PFSK-1 (cell line): Measurements from ENCODE around the gene ERBB3.

ENCODE experiments used
- FOXP2 ChIP-seq: optimal IDR thresholded peaks from 2 replicates; pipeline ENCODE3; 2011; ENCODE audit warnings: borderline replicate concordance, control low read depth, inconsistent platforms; ENCODE audit not compliant: insufficient read depth; ENCODE audit errors: extremely low read length, extremely low read depth
- POLR2AphosphoS5 ChIP-seq: IDR thresholded peaks from 2 replicates; pipeline ENCODE4 v1.6.1; 2012; ENCODE audit warnings: low read depth, mild to moderate bottlenecking, control low read depth, low read length, moderate library complexity
- SIN3A ChIP-seq: IDR thresholded peaks from 2 replicates; pipeline ENCODE4 v1.6.1; 2012; ENCODE audit warnings: mild to moderate bottlenecking, low read length, moderate library complexity, borderline replicate concordance; ENCODE audit not compliant: insufficient read depth
- TAF1 ChIP-seq: IDR thresholded peaks from 2 replicates; pipeline ENCODE4 v1.6.1; 2012; ENCODE audit warnings: low read length, control low read depth, borderline replicate concordance; ENCODE audit not compliant: insufficient read depth
- TF ChIP-seq, protein P1 (sequence below), 2 experiments: IDR thresholded peaks; 2 replicates each; pipeline versions ENCODE4 v1.6.1 to v1.8.0; 2011 to 2012; ENCODE audit warnings: low read depth in 2 of 2, low read length in 2 of 2, control low read depth in 1 of 2, inconsistent platforms in 1 of 2, mild to moderate bottlenecking in 1 of 2, moderate library complexity in 1 of 2; ENCODE audit not compliant: insufficient read depth in 1 of 2

The ERBB3 gene

DNA sequence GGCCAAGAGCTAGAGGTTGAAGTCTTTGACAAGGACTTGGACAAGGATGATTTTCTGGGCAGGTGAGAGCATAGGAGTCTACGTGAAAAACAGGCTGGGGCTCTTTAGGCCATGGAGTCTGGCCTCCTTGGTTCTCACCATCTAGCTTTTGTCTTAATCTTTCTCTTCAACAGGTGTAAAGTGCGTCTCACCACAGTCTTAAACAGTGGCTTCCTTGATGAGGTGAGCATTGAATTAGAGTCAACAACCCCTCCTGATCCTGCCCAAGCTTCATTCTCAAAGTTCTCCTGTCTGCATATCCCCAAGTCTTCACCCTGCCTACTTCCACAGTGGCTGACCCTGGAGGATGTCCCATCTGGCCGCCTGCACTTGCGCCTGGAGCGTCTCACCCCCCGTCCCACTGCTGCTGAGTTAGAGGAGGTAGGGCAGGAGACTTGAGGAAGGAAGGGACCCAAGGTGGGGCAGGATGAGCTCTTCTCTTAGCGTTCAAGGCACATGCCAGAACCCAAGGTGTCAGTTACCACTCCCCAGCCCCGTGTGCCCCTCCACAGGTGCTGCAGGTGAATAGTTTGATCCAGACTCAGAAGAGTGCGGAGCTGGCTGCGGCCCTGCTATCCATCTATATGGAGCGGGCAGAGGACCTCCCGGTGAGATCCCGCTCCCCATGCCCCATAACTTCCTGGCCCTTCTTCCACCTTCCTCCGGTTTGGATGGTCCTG is 58.0 kb downstream of the ERBB3 start:
- TF ChIP-seq TAF1 (no peak), POLR2AphosphoS5 (no peak), FOXP2 (no peak), SIN3A (no peak)
- TF ChIP-seq, protein P1, sequence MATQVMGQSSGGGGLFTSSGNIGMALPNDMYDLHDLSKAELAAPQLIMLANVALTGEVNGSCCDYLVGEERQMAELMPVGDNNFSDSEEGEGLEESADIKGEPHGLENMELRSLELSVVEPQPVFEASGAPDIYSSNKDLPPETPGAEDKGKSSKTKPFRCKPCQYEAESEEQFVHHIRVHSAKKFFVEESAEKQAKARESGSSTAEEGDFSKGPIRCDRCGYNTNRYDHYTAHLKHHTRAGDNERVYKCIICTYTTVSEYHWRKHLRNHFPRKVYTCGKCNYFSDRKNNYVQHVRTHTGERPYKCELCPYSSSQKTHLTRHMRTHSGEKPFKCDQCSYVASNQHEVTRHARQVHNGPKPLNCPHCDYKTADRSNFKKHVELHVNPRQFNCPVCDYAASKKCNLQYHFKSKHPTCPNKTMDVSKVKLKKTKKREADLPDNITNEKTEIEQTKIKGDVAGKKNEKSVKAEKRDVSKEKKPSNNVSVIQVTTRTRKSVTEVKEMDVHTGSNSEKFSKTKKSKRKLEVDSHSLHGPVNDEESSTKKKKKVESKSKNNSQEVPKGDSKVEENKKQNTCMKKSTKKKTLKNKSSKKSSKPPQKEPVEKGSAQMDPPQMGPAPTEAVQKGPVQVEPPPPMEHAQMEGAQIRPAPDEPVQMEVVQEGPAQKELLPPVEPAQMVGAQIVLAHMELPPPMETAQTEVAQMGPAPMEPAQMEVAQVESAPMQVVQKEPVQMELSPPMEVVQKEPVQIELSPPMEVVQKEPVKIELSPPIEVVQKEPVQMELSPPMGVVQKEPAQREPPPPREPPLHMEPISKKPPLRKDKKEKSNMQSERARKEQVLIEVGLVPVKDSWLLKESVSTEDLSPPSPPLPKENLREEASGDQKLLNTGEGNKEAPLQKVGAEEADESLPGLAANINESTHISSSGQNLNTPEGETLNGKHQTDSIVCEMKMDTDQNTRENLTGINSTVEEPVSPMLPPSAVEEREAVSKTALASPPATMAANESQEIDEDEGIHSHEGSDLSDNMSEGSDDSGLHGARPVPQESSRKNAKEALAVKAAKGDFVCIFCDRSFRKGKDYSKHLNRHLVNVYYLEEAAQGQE (IDR thresholded peaks at IDR 0.05; ENCODE audit: insufficient read depth in 1 of 2, low read depth in 2 of 2, low read length in 2 of 2): no peak

DNA sequence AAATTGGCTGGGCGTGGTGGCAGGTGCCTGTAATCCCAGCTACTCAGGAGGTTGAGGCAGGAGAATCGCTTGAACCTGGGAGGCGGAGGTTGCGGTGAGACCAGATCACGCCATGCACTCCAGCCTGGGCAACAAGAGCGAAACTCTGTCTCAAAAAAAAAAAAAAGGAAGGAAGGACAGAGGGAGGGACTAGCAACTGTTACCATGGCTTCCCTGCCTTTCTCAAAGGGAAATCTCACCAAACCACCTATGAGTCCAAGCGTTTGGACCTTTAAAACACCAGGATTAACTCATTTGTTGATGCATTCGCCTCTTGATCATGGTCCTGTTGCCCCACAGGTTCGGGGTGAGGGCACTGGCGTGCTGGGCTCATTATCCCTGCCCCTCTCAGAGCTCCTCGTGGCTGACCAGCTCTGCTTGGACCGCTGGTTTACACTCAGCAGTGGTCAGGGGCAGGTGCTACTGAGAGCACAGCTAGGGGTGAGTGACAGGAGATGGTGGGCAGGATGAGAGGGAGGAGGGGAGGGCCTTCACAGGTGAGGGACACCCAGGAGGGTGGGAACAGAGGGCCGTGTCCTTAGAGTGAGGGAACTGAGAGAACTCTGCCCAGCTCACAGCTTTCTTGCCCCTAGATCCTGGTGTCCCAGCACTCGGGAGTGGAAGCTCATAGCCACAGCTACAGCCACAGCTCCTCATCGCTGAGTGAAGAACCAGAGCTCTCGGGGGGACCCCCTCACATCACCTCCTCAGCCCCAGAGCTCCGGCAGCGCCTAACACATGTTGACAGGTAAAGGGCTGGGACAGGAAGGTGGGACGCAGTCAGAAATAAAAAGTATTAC is 62.2 kb downstream of the ERBB3 start:
- TF ChIP-seq SIN3A (no peak), TAF1 (no peak), FOXP2 (no peak), POLR2AphosphoS5 (no peak)
- TF ChIP-seq, protein P1 (IDR thresholded peaks at IDR 0.05; ENCODE audit: insufficient read depth in 1 of 2, low read depth in 2 of 2, low read length in 2 of 2): no peak

DNA sequence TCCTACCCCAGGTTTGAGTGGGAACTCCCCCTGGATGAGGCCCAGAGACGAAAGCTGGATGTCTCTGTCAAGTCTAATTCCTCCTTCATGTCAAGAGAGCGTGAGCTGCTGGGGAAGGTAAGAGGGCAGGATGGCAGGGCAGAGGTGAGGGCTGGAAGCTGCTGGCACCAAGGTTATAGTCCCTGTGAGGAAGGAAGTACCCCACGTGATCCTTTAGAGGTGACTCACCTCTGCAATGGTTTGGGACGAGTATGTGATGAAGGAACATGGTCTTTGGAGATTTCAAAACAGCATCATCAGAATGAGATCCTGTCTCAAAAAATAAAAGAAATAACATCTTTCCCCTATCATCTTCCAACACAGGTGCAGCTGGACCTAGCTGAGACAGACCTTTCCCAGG is 63.3 kb downstream of the ERBB3 start:
- TF ChIP-seq POLR2AphosphoS5: no peak
- no peak for TF ChIP-seq FOXP2
- TF ChIP-seq, protein P1 (IDR thresholded peaks at IDR 0.05; ENCODE audit: insufficient read depth in 1 of 2, low read depth in 2 of 2, low read length in 2 of 2): no peak
- TF ChIP-seq SIN3A: no peak
- no peak for TF ChIP-seq TAF1

DNA sequence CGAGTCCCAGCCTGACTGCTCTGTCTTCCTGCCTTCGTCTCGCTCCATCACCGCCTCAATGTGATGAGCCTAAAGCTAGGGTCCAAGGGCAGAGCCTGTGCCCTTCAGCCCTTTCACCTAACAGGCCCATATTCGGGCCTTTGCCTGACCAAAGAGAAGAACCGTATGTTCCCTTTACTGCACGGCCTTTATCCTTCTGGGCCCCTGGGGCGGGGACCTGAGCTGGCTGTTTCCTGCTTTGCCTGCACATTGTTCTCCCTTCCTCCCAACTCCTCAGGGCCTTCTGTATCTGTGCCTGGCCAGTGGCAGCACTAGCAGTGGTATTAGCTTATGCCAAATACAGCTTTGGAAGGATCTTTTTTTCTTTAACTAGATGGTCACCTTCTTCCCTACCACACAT is 63.9 kb downstream of the ERBB3 start:
- TF ChIP-seq FOXP2: no peak
- no peak for TF ChIP-seq TAF1
- no peak for TF ChIP-seq POLR2AphosphoS5
- TF ChIP-seq, protein P1 (IDR thresholded peaks at IDR 0.05; ENCODE audit: insufficient read depth in 1 of 2, low read depth in 2 of 2, low read length in 2 of 2): no peak
- TF ChIP-seq SIN3A: no peak
